NT2/D1 (cell line): ENCODE measurements around the gene SHISAL2A.

ENCODE experiments used
- YY1 ChIP-seq: IDR thresholded peaks from 2 replicates; pipeline ENCODE4 v1.6.1; 2011; ENCODE audit not compliant: insufficient read length, insufficient read depth
- ZNF274 ChIP-seq: IDR thresholded peaks from 2 replicates; pipeline ENCODE4 v1.6.1; 2011; ENCODE audit warnings: mild to moderate bottlenecking, low read depth, low read length

- TF ChIP-seq ZNF274, result no peak
- TF ChIP-seq YY1, result no peak
These were observed 17.4 kb upstream of the SHISAL2A start for GRCh38 chr1:52615489-52616042.
